Prostate gland (tissue), 2 donors: ENCODE measurements around the gene GORASP1.

ENCODE experiments used
- CTCF ChIP-seq, 4 experiments: fragments of 200-600 bp in 2 of 4; fragments of 450-650 bp in 2 of 4; sonication (generic) in 2 of 4; IDR thresholded peaks; 1 replicate in 3 of 4; 2 replicates in 1 of 4; pipeline ENCODE4 v1.5.1; 2016 to 2019; ENCODE audit warnings: antibody characterized with exemption in 4 of 4, mild to moderate bottlenecking in 2 of 4, moderate library complexity in 2 of 4
- POLR2A ChIP-seq: fragments of 450-650 bp; IDR thresholded peaks from one replicate; pipeline ENCODE4 v1.6.1; 2016; ENCODE audit warnings: antibody characterized with exemption, mild to moderate bottlenecking
- POLR2AphosphoS5 ChIP-seq: sonication (generic); formaldehyde crosslinking; IDR thresholded peaks from one replicate; pipeline ENCODE4 v1.6.1; 2017; ENCODE audit warnings: antibody characterized with exemption

GRCh38 chr3:39106851-39107387 is 508 bp downstream of the GORASP1 start:
- TF ChIP-seq POLR2A: no peak
- TF ChIP-seq CTCF (IDR thresholded peaks at IDR 0.05): no peak
- TF ChIP-seq POLR2AphosphoS5: no peak
